ENCODE data around the gene MDH1B. TPM values are rescaled to one million over a fixed set of nuclear protein-coding genes. Genes with fewer than 3 reads are reported as not detected.
"Not testable (repeated sequence)": the region's sequence is repeated elsewhere in the genome, so short reads cannot be mapped to it uniquely, and the experiment has no call there.

MDH1B gene
- total RNA-seq: under 1 TPM in 3 of 4 donors, not detected in 1; 0.38 to 0.85 (median 0.61) TPM

DNA sequence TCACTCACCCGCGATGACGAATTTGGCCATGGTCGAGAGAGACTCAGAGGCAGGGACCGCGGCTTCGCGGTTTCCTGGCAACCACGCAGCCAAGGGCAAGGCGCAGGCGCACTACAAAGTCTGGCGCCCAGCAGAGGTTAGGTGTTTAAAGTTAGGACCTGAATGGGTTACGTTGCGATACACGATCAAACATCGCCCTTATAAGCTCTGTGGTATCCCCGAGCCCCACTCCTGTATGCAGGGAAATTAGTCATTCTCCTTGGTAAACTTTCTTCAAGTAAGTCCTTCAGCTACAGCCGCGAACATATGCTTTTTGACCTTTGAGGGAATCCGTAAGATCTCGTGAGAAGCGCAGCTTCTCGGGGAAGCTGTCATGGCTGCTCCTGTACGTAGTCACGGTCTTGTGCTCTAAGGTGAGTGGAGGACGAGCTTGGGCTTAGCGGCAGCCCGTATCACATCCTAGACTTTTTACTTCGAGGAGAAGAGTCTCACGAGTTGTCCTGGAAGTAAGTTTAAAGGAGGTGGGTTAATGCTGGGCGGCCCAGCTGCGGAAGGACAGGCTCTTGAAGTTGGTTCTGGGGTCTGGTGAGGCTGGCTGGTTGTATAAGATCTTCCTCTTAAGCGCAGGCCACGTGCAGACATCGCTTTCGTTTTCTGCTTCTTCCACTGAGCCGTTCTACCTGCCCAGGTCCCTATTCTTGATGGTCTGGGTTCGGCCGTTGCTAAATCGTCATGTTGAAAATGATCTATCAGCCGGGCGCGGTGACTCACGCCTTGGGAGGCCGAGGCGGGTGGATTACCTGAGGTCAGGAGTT, at the start of gene MDH1B, which contains the start of gene FASTKD2:
Gene MDH1B (minus strand): TSS at position 87 of the 815 bp plus-strand sequence. CDS start 57 bp downstream, at position 30.
Gene FASTKD2 (plus strand): TSS at position 365 of the 815 bp plus-strand sequence. CDS start 1,088 bp downstream, outside the sequence.
- DNase-seq: peak; percentile 37
- Histone ChIP-seq H3K27me3 (no peaks in the 10 kb centered on the region), H3K9me3 (no peaks in the 10 kb centered on the region), H3K27ac (peak within 1 kb of the TSS; percentile 89 to 95 (median 90)), H3K4me1 (peaks cover 5 to 48% (median 20%) of the 10 kb centered on the region in 3 donors), H3K36me3 (peaks cover 0 to 40% (median 0%) of the 10 kb centered on the region in 3 donors), H3K4me3 (peak within 1 kb of the TSS; percentile 64 to 92 (median 88))
- intact Hi-C loops (cut with DNase I): no loop called here
- 0 to 3% methylated on average over 8 to 38 of the region's 46 CpGs for WGBS, 2 donors
- TF ChIP-seq POLR2A (IDR thresholded peaks at IDR 0.05): peak in 2 of 4 donors; percentile 29 to 43
- TF ChIP-seq, protein P1, sequence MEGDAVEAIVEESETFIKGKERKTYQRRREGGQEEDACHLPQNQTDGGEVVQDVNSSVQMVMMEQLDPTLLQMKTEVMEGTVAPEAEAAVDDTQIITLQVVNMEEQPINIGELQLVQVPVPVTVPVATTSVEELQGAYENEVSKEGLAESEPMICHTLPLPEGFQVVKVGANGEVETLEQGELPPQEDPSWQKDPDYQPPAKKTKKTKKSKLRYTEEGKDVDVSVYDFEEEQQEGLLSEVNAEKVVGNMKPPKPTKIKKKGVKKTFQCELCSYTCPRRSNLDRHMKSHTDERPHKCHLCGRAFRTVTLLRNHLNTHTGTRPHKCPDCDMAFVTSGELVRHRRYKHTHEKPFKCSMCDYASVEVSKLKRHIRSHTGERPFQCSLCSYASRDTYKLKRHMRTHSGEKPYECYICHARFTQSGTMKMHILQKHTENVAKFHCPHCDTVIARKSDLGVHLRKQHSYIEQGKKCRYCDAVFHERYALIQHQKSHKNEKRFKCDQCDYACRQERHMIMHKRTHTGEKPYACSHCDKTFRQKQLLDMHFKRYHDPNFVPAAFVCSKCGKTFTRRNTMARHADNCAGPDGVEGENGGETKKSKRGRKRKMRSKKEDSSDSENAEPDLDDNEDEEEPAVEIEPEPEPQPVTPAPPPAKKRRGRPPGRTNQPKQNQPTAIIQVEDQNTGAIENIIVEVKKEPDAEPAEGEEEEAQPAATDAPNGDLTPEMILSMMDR (IDR thresholded peaks at IDR 0.05): peak in 1 of 6 experiments; percentile 4

DNA sequence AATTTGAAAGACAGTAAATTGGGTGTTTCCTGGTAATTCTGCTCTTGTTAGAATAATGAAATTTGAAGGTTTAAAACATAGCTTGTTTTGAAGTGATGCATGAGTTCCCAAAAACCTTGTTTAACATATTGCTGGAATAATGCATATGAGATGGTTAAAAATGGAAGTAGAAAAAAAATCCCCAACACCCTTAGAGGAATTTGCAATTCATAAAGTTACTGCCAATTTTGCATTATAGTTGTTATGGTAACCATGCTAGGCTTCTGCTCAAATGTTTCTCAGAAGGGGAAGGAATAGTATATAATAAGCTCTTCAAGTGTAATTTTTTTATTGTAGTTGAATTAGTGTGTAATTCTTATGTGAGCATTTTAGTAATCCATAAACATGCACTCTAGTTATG, 49.4 kb upstream of the MDH1B start:
- TF ChIP-seq, protein P1 (IDR thresholded peaks at IDR 0.05): no peak
- TF ChIP-seq POLR2A (IDR thresholded peaks at IDR 0.05): no peak
- H3K4me3 ChIP-seq: no peak overlapping the region
- H3K27me3 ChIP-seq: no peaks in the 10 kb centered on the region
- intact Hi-C loops (cut with DNase I): no loop called here
- no peaks in the 10 kb centered on the region for H3K36me3 ChIP-seq
- no peaks in the 10 kb centered on the region for H3K9me3 ChIP-seq
- DNase-seq: no peak
- H3K27ac ChIP-seq: no peak overlapping the region
- H3K4me1 ChIP-seq: no peaks in the 10 kb centered on the region

DNA sequence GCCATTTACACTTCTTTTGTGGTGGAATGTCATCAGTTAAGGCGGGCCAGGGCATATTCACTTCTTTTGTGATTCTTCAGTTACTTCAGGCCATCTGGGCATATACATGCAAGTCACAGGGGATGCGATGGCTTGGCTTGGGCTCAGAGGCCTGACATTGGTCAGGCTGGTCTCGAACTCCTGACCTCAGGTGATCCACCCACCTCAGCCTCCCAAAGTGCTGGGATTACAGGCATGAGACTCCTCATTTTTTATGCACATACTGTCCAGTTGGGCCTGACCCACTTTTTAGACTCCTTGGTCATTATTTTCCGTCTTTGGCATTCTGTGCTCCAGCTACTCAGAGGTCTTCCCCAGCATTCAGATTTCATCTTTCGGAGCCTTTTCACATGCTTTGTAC, 47.3 kb upstream of the MDH1B start:
- H3K4me1 ChIP-seq; H3K27ac ChIP-seq; H3K4me3 ChIP-seq; H3K27me3 ChIP-seq; intact Hi-C loops (cut with DNase I); H3K9me3 ChIP-seq; H3K36me3 ChIP-seq; DNase-seq: not testable (repeated sequence)
- WGBS, 2 donors: 92 to 94% methylated on average over 3 to 5 of the region's 5 CpGs

DNA sequence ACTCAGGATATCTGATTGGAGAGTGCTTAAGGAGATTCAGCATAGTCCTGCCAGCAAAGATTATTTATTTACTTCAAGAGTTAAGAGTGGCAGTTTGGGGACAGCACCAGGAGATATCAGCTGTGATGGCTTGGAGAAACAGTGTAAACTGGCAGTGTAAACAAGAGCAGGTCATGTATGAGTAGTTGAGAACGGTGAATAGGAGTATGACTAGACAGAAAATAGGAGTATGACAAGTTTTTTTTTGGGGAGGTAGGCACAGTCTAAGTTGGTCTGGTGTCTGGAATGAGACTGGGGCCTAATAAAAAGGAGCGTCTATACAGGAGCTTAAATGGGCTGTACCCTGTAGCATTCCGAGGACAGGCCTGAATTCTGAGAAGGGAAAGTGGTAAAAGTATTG, 42.5 kb upstream of the MDH1B start:
- H3K27ac ChIP-seq; H3K36me3 ChIP-seq; intact Hi-C loops (cut with DNase I); H3K4me1 ChIP-seq; H3K4me3 ChIP-seq; H3K9me3 ChIP-seq; DNase-seq; H3K27me3 ChIP-seq: not testable (repeated sequence)
- WGBS, 2 donors: 86 to 87% methylated on average over 2 to 3 of the region's 3 CpGs

DNA sequence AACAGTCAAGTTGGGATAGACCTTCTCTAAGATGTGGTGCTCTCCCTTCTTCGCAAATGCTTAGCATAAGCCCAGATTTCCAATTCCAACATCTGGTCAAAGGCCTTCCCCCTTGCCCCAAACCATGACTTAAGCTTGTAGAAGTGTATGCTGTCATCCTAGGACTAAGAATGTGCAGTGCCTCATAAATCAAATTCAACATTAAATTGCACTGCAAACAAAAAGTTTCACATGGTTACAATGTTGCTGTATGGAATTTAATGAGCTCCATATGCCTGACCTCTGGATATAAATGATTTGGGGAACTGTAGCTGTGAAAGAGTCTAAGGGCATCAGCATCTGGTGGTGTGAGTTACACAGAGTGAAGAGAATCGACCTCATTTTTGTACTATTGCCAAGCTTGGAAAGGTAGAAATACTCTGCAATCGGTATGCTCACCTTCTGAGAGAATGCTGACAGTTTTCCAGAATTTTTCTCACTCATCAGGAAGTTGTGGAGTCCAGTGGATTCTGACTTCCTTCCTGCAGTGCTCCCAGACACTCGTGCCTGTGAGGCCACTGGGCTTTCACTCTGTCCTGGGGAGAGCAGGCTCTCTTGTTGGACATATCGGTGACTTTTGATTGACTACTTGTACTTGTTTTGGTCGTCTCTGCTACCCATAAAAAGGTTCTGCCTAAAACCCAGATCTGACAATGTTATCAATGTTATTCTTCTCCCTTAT, 40.9 kb upstream of the MDH1B start:
- no peaks in the 10 kb centered on the region for H3K27me3 ChIP-seq
- no peak overlapping the region for H3K4me3 ChIP-seq
- no peaks in the 10 kb centered on the region for H3K9me3 ChIP-seq
- no peak for TF ChIP-seq POLR2A (IDR thresholded peaks at IDR 0.05)
- TF ChIP-seq, protein P1 (IDR thresholded peaks at IDR 0.05): no peak
- H3K27ac ChIP-seq: no peak overlapping the region
- no peaks in the 10 kb centered on the region for H3K36me3 ChIP-seq
- no peak for DNase-seq
- intact Hi-C loops (cut with DNase I): no loop called here
- peaks cover 0 to 4% (median 0%) of the 10 kb centered on the region in 3 donors for H3K4me1 ChIP-seq
- WGBS, 2 donors: 57 to 71% methylated on average over 6 of the region's 6 CpGs

DNA sequence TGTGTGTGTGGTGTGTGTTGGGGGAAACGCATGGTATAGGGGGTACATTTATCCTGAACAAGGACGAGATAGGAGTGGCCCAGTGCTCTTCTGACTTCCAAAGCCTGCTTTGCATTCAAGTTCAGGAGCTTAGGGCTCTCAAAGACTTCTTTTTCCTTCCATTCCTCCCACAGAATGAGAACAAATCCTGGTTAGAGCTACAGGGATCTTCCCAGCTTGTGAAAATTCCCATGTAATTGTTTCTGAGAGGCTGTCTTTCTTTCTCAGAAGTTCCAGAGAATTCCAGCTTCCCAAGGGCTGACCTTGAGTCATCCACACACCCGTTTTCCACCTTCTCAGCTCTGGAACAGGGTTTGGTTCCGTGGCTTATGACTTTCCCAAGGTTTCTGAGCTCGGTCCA, 39.2 kb upstream of the MDH1B start:
- WGBS, 2 donors: 56 to 71% methylated on average over 5 of the region's 5 CpGs
- no peak overlapping the region for H3K4me3 ChIP-seq
- no peaks in the 10 kb centered on the region for H3K9me3 ChIP-seq
- TF ChIP-seq, protein P1 (IDR thresholded peaks at IDR 0.05): no peak
- TF ChIP-seq POLR2A (IDR thresholded peaks at IDR 0.05): no peak
- intact Hi-C loops (cut with DNase I): loop anchor here (5.0 kb wide), 1 partner anchor 668 kb away; no protein-coding TSS in a partner anchor
- H3K27ac ChIP-seq: no peak overlapping the region
- H3K27me3 ChIP-seq: no peaks in the 10 kb centered on the region
- H3K4me1 ChIP-seq: peaks cover 0 to 17% (median 0%) of the 10 kb centered on the region in 3 donors
- no peak for DNase-seq
- H3K36me3 ChIP-seq: no peaks in the 10 kb centered on the region

All from esophagus squamous epithelium (tissue), 5 donors.